ENCODE measurements around the gene DDX24. TPM values are rescaled to one million over a fixed set of nuclear protein-coding genes. Genes with fewer than 3 reads are reported as not detected.

The DDX24 gene
- total RNA-seq, 2 donors from 2014 or later, result 131 to 137 TPM

- H3K27ac ChIP-seq (ENCODE audit: low read depth, low read length), result no peak overlapping the region
- H3K4me1 Mint-ChIP-seq, result no peaks in the 10 kb centered on the region
- H3K4me3 ChIP-seq (ENCODE audit: low read length), result no peak overlapping the region
- no peak overlapping the region for H3K27ac Mint-ChIP-seq
- H3K9me3 ChIP-seq (ENCODE audit: control insufficient read depth, low read length), result no peaks in the 10 kb centered on the region
- no peak for TF ChIP-seq CTCF (conservative IDR thresholded peaks at IDR 0.05)
- no peaks in the 10 kb centered on the region for H3K4me1 ChIP-seq (ENCODE audit: control insufficient read depth, insufficient read depth, low read length)
- H3K27me3 ChIP-seq (ENCODE audit: control insufficient read depth, insufficient read depth, low read length, poor library complexity, severe bottlenecking), result no peaks in the 10 kb centered on the region
- H3K9me3 Mint-ChIP-seq, result no peaks in the 10 kb centered on the region
- no peak overlapping the region for H3K9ac ChIP-seq (ENCODE audit: extremely low read depth, low read length, poor library complexity, severe bottlenecking)
- WGBS, 2 experiments (ENCODE audit: insufficient coverage in 1 of 2, insufficient read length in 1 of 2), result 88 to 93% methylated on average over 4 to 6 of the region's 6 CpGs
- H3K36me3 Mint-ChIP-seq (ENCODE audit: low read depth), result no peaks in the 10 kb centered on the region
- no peak overlapping the region for H3K4me3 Mint-ChIP-seq
- H3K27me3 Mint-ChIP-seq (ENCODE audit: insufficient read depth), result peaks cover under 1% of the 10 kb centered on the region
- H3K36me3 ChIP-seq (ENCODE audit: control insufficient read depth, insufficient read depth, low read length), result no peaks in the 10 kb centered on the region
- peak; percentile 17 for DNase-seq
Observed at GRCh38 chr14:94112513-94113063, 31.6 kb upstream of the DDX24 start.

DNA sequence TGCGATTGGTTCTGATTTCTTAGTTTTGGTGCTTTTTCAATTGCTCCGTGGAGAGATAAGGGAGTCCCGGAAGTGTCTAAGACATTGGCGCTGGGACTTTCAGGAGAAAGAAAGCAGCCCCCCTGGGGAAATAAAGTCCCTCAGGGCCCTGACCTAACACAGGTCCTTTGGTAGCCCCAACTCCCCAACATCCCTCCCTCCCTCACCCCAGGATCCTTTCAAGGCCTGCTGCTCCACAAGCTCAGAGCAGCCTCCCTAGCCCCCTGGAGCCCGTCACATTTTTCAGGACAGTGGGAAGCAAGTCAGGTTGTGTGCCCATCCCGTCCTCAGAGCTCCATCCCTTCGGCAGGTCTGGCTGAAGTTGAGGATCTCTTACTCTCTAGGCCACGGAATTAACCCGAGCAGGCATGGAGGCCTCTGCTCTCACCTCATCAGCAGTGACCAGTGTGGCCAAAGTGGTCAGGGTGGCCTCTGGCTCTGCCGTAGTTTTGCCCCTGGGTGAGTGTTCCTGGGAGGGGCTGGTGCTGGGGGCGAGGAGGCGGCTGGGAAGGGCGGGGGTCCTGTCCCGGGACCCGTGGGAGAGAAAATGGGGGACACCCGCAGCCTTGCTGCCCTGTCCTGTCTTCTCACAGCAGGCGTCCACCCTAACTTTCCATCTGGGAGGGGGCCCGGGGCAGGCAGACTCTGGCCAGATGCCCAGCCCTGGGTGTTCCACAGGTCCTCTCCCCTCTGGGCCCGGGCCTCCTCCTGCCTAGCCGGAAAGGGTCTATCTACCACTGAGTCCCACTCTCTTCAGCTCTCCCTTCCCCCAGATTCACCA, 30.5 kb upstream of the DDX24 start:
- no peaks in the 10 kb centered on the region for H3K4me1 Mint-ChIP-seq

GRCh38 chr14:94110552-94111181, 29.7 kb upstream of the DDX24 start, which contains the start of gene IFI27:
TSS of gene IFI27 (plus strand) at chr14:94110736.
- H3K27ac ChIP-seq (ENCODE audit: low read depth, low read length), result no peak within 1 kb of the TSS
- H3K4me1 ChIP-seq (ENCODE audit: control insufficient read depth, insufficient read depth, low read length), result no peaks in the 10 kb centered on the region
- Mint-ChIP-seq H3K27ac (no peak within 1 kb of the TSS), H3K4me1 (no peaks in the 10 kb centered on the region), H3K9me3 (no peaks in the 10 kb centered on the region), H3K27me3 (ENCODE audit: insufficient read depth) (no peaks in the 10 kb centered on the region), H3K36me3 (ENCODE audit: low read depth) (peaks cover 3% of the 10 kb centered on the region), H3K4me3 (no peak within 1 kb of the TSS)
- no peaks in the 10 kb centered on the region for H3K9me3 ChIP-seq (ENCODE audit: control insufficient read depth, low read length)
- WGBS, 2 experiments (ENCODE audit: insufficient coverage in 1 of 2, insufficient read length in 1 of 2), result 90 to 92% methylated on average over 12 to 14 of the region's 14 CpGs
- TF ChIP-seq CTCF (conservative IDR thresholded peaks at IDR 0.05), result no peak
- DNase-seq, result peak; percentile 37
- H3K9ac ChIP-seq (ENCODE audit: extremely low read depth, low read length, poor library complexity, severe bottlenecking), result no peak within 1 kb of the TSS
- no peak within 1 kb of the TSS for H3K4me3 ChIP-seq (ENCODE audit: low read length)
- H3K27me3 ChIP-seq (ENCODE audit: control insufficient read depth, insufficient read depth, low read length, poor library complexity, severe bottlenecking), result no peaks in the 10 kb centered on the region
- H3K36me3 ChIP-seq (ENCODE audit: control insufficient read depth, insufficient read depth, low read length), result no peaks in the 10 kb centered on the region

More for the DNA sequence above, 30.5 kb upstream of the DDX24 start:
- H3K27me3 Mint-ChIP-seq (ENCODE audit: insufficient read depth), result no peaks in the 10 kb centered on the region
- Histone ChIP-seq H3K27ac (ENCODE audit: low read depth, low read length) (no peak overlapping the region), H3K36me3 (ENCODE audit: control insufficient read depth, insufficient read depth, low read length) (no peaks in the 10 kb centered on the region), H3K27me3 (ENCODE audit: control insufficient read depth, insufficient read depth, low read length, poor library complexity, severe bottlenecking) (no peaks in the 10 kb centered on the region), H3K9ac (ENCODE audit: extremely low read depth, low read length, poor library complexity, severe bottlenecking) (no peak overlapping the region), H3K9me3 (ENCODE audit: control insufficient read depth, low read length) (no peaks in the 10 kb centered on the region), H3K4me3 (ENCODE audit: low read length) (no peak overlapping the region), H3K4me1 (ENCODE audit: control insufficient read depth, insufficient read depth, low read length) (no peaks in the 10 kb centered on the region)
- peaks cover 3% of the 10 kb centered on the region for H3K36me3 Mint-ChIP-seq (ENCODE audit: low read depth)
- DNase-seq, result peak; percentile 28
- no peak for TF ChIP-seq CTCF (conservative IDR thresholded peaks at IDR 0.05)
- no peak overlapping the region for H3K4me3 Mint-ChIP-seq
- H3K27ac Mint-ChIP-seq, result no peak overlapping the region
- no peaks in the 10 kb centered on the region for H3K9me3 Mint-ChIP-seq
- 94 to 97% methylated on average over 13 to 20 of the region's 20 CpGs for WGBS, 2 experiments (ENCODE audit: insufficient coverage in 1 of 2, insufficient read length in 1 of 2)

Measured in endodermal cell (in vitro differentiated cells).